ENCODE data around the gene INTS6.

- no peak for TF ChIP-seq EZH2 (IDR thresholded peaks at IDR 0.05; ENCODE audit: low read depth)
- no peak for TF ChIP-seq CTCF (conservative IDR thresholded peaks at IDR 0.05)
These were observed 33.7 kb downstream of the INTS6 start for GRCh38 chr13:51419001-51419636.
